Right cardiac atrium (tissue), 5 donors: Measurements from ENCODE around the gene MGA. TPM values are rescaled to one million over a fixed set of nuclear protein-coding genes. Genes with fewer than 3 reads are reported as not detected.

ENCODE experiments used
- ATAC-seq, 2 donors: fragments of 200-7000 bp; cut with Tn5 transposase; one replicate each; pipeline versions ENCODE4 v1.8.0 to v1.9.1; 2020; ENCODE audit warnings: moderate library complexity in 2 of 2, mild to moderate bottlenecking in 1 of 2
- DNase-seq, 3 donors: peaks; one replicate each; pipeline ENCODE4 v3.0.0-alpha.2; 2020
- H3K27ac ChIP-seq: one replicate; pipeline ENCODE4 v1.5.1; 2013; ENCODE audit warnings: mild to moderate bottlenecking, low read length, control low read depth, moderate library complexity
- H3K27me3 ChIP-seq: one replicate; pipeline ENCODE4 v1.6.1; 2013; ENCODE audit not compliant: control insufficient read depth, insufficient read depth
- H3K4me1 ChIP-seq: one replicate; pipeline ENCODE4 v1.6.1; 2013; ENCODE audit warnings: low read length; ENCODE audit not compliant: control insufficient read depth, insufficient read depth
- H3K4me3 ChIP-seq: one replicate; pipeline ENCODE4 v1.5.1; 2013; ENCODE audit warnings: low read length, control low read depth
- H3K9me3 ChIP-seq: one replicate; pipeline ENCODE4 v1.6.1; 2013; ENCODE audit warnings: low read length; ENCODE audit not compliant: control insufficient read depth
- WGBS: extraction: QIAGEN DNeasy Blood & Tissue Kit; methylation state at CpG from one replicate; pipeline ENCODE4 v1.1.7; 2013; 5-methylcytosine and 5-hydroxymethylcytosine counted together
- intact Hi-C, 4 donors: fragments of 100-400 bp; cut with DNase I; formaldehyde crosslinking; loops; one replicate each; pipeline versions ENCODE4 v1.11.0 to v1.14.0; 2022 to 2023
- polyA plus RNA-seq: library from polyadenylated mRNA; stranded (reverse); fragments of 200-250 nt; gene quantifications from one replicate; pipeline ENCODE4 v1.2.3, GENCODE V29; 2013
- total RNA-seq, 4 donors: library from RNA; stranded (reverse); fragmentation: NEBNext Ultra II Directional; extraction: Animal tissue kit (Norgen Biotek cat#: 25700); gene quantifications; one replicate each; pipeline ENCODE4 v1.2.1, GENCODE V29; 2021
- donor health status: healthy with polysubstance abuse.
- donor health status: DM: no; HTN: yes; CAD: no.
- donor health status: DM: no; HTN: no; CAD: no.
- donor health status: DM: no; HTN: yes; CAD: no; lungs with severe emphysema.
- donor health status: DM: yes; HTN: yes; CAD: no.

The MGA gene
- total and polyA plus RNA-seq, 5 donors, result 4.2 to 39.2 (median 36.5) TPM

- peaks cover 6% of the 10 kb centered on the region for H3K4me1 ChIP-seq
- intact Hi-C loops, result loop anchor here in 3 of 4 donors (2.0 to 5.0 kb wide), 2 partner anchors 36 to 39 kb away; partner anchors contain the start of gene MAPKBP1 (in 3 of the 3)
- H3K27me3 ChIP-seq, result no peaks in the 10 kb centered on the region
- ATAC-seq (peak in 1 of 2 donors; percentile 5), DNase-seq (no peak)
- no peak overlapping the region for H3K4me3 ChIP-seq
- no peak overlapping the region for H3K27ac ChIP-seq
- WGBS, result 92% methylated on average over 5 of the region's 5 CpGs
- no peaks in the 10 kb centered on the region for H3K9me3 ChIP-seq
These were observed 150.6 kb downstream of the MGA start for GRCh38 chr15:41810651-41811431.

- 49% methylated on average over 18 of the region's 18 CpGs for WGBS
- no peaks in the 10 kb centered on the region for H3K27me3 ChIP-seq
- peaks cover 1% of the 10 kb centered on the region for H3K4me1 ChIP-seq
- H3K4me3 ChIP-seq, result no peak overlapping the region
- peak; percentile 89 to 91 for ATAC-seq
- H3K27ac ChIP-seq, result no peak overlapping the region
- intact Hi-C loops, result loop anchor here in 3 of 4 donors (2.0 to 5.0 kb wide), 2 partner anchors 37 to 39 kb away; partner anchors contain the start of gene MAPKBP1 (in 3 of the 3)
- DNase-seq, result peak; percentile 84 to 93 (median 92)
- no peaks in the 10 kb centered on the region for H3K9me3 ChIP-seq
These were observed 151.4 kb downstream of the MGA start for GRCh38 chr15:41811432-41812195.

- Histone ChIP-seq H3K27ac (no peak overlapping the region), H3K9me3 (no peaks in the 10 kb centered on the region), H3K27me3 (no peaks in the 10 kb centered on the region), H3K4me1 (no peaks in the 10 kb centered on the region), H3K4me3 (no peak overlapping the region)
- WGBS, result 91% methylated on average over 11 of the region's 11 CpGs
- DNase-seq (no peak), ATAC-seq (no peak)
- intact Hi-C loops, result loop anchor here in 2 of 4 donors (5.0 kb wide), 1 partner anchor 41 kb away; the partner anchor contains the start of gene MAPKBP1 (in 2 of the 2)
These were observed 152.7 kb downstream of the MGA start for GRCh38 chr15:41812820-41813375.

- H3K4me3 ChIP-seq, result no peak overlapping the region
- WGBS, result 88% methylated on average over 8 of the region's 8 CpGs
- no peak overlapping the region for H3K27ac ChIP-seq
- H3K4me1 ChIP-seq, result no peaks in the 10 kb centered on the region
- intact Hi-C loops, result loop anchor here in 2 of 4 donors (5.0 kb wide), 1 partner anchor 41 kb away; the partner anchor contains the start of gene MAPKBP1 (in 2 of the 2)
- DNase-seq (no peak), ATAC-seq (no peak)
- H3K9me3 ChIP-seq, result no peaks in the 10 kb centered on the region
- H3K27me3 ChIP-seq, result no peaks in the 10 kb centered on the region
These were observed 153.2 kb downstream of the MGA start for GRCh38 chr15:41813426-41813825.

GRCh38 chr15:41814534-41814933 lies 154.3 kb downstream of the MGA start:
- WGBS, result 80% methylated on average over 5 of the region's 5 CpGs
- Histone ChIP-seq H3K9me3 (no peaks in the 10 kb centered on the region), H3K4me3 (no peak overlapping the region), H3K27ac (no peak overlapping the region), H3K27me3 (no peaks in the 10 kb centered on the region), H3K4me1 (no peaks in the 10 kb centered on the region)
- no peak for DNase-seq
- intact Hi-C loops, result loop anchor here in 3 of 4 donors (2.0 to 5.0 kb wide), 2 partner anchors 42 kb away; partner anchors contain the start of gene MAPKBP1 (in 2 of the 3)
- ATAC-seq, result no peak

GRCh38 chr15:41816788-41817187 lies 156.6 kb downstream of the MGA start:
- ATAC-seq, result no peak

GRCh38 chr15:41817327-41817726 lies 157.1 kb downstream of the MGA start:
- peak in 1 of 3 donors; percentile 37 for DNase-seq
- intact Hi-C loops, result no loop called here
- Histone ChIP-seq H3K27me3 (no peaks in the 10 kb centered on the region), H3K27ac (no peak overlapping the region), H3K4me1 (no peaks in the 10 kb centered on the region), H3K9me3 (no peaks in the 10 kb centered on the region), H3K4me3 (no peak overlapping the region)
- ATAC-seq, result no peak
- WGBS, result 90% methylated on average over 14 of the region's 14 CpGs

More at GRCh38 chr15:41816788-41817187, 156.6 kb downstream of the MGA start:
- Histone ChIP-seq H3K27ac (no peak overlapping the region), H3K9me3 (no peaks in the 10 kb centered on the region), H3K4me3 (no peak overlapping the region), H3K27me3 (no peaks in the 10 kb centered on the region), H3K4me1 (no peaks in the 10 kb centered on the region)
- 91% methylated on average over 9 of the region's 9 CpGs for WGBS
- peak in 1 of 3 donors; percentile 22 for DNase-seq
- intact Hi-C loops, result no loop called here

- H3K27ac ChIP-seq, result no peak overlapping the region
- WGBS, result 91% methylated on average over 6 of the region's 6 CpGs
- no peaks in the 10 kb centered on the region for H3K9me3 ChIP-seq
- intact Hi-C loops, result no loop called here
- no peaks in the 10 kb centered on the region for H3K4me1 ChIP-seq
- no peak overlapping the region for H3K4me3 ChIP-seq
- no peaks in the 10 kb centered on the region for H3K27me3 ChIP-seq
- ATAC-seq, result no peak
- no peak for DNase-seq
These were observed 157.6 kb downstream of the MGA start for GRCh38 chr15:41817781-41818180.

GRCh38 chr15:41819455-41820050 lies 159.3 kb downstream of the MGA start:
- intact Hi-C loops, result no loop called here

GRCh38 chr15:41820791-41821423 lies 160.7 kb downstream of the MGA start:
- ATAC-seq, result no peak

More at GRCh38 chr15:41819455-41820050, 159.3 kb downstream of the MGA start:
- Histone ChIP-seq H3K27ac (no peak overlapping the region), H3K4me3 (no peak overlapping the region), H3K27me3 (no peaks in the 10 kb centered on the region), H3K9me3 (no peaks in the 10 kb centered on the region), H3K4me1 (no peaks in the 10 kb centered on the region)
- ATAC-seq, result no peak
- no peak for DNase-seq
- 90% methylated on average over 9 of the region's 9 CpGs for WGBS

More at GRCh38 chr15:41820791-41821423, 160.7 kb downstream of the MGA start:
- 88% methylated on average over 6 of the region's 6 CpGs for WGBS
- H3K27ac ChIP-seq, result no peak overlapping the region
- intact Hi-C loops, result no loop called here
- H3K27me3 ChIP-seq, result no peaks in the 10 kb centered on the region
- H3K4me1 ChIP-seq, result no peaks in the 10 kb centered on the region
- DNase-seq, result no peak
- no peak overlapping the region for H3K4me3 ChIP-seq
- no peaks in the 10 kb centered on the region for H3K9me3 ChIP-seq
